Measurements from ENCODE around the gene STAT1. TPM values are rescaled to one million over a fixed set of nuclear protein-coding genes. Genes with fewer than 3 reads are reported as not detected.

The STAT1 gene
- polyA plus RNA-seq, 1 donor, result 29.1 TPM

Other genes starting within 250 kb of the STAT1 start
- 51.8 TPM for gene GLS, start 133.3 kb downstream of the STAT1 start, polyA plus RNA-seq (ENCODE audit: insufficient read length)
- gene STAT4, start 136.8 kb upstream of the STAT1 start, polyA plus RNA-seq (ENCODE audit: insufficient read length), result 1.7 TPM
- 67.5 TPM for gene MYO1B, start 231.2 kb upstream of the STAT1 start, polyA plus RNA-seq (ENCODE audit: insufficient read length)